Mucosa of rectum (tissue), 2 donors: ENCODE measurements around the gene ICOS.
"Not testable (repeated sequence)": the region's sequence is repeated elsewhere in the genome, so short reads cannot be mapped to it uniquely, and the experiment has no call there.

Experiments used
- H3K27ac ChIP-seq, 2 donors: one replicate each; pipeline ENCODE4 v1.7.0; 2013; ENCODE audit warnings: inconsistent platforms in 2 of 2, low read depth in 2 of 2, low read length in 2 of 2
- H3K27me3 ChIP-seq, 2 donors: one replicate each; pipeline ENCODE4 v1.7.0; 2013; ENCODE audit warnings: low read length in 2 of 2; ENCODE audit not compliant: control insufficient read depth in 2 of 2, insufficient read depth in 2 of 2
- H3K36me3 ChIP-seq, 2 donors: one replicate each; pipeline ENCODE4 v1.7.0; 2013; ENCODE audit warnings: low read length in 2 of 2; ENCODE audit not compliant: control insufficient read depth in 2 of 2, insufficient read depth in 2 of 2
- H3K4me1 ChIP-seq, 2 donors: one replicate each; pipeline ENCODE4 v1.7.0; 2013; ENCODE audit warnings: low read length in 2 of 2, mild to moderate bottlenecking in 1 of 2; ENCODE audit not compliant: control insufficient read depth in 2 of 2, insufficient read depth in 2 of 2
- H3K4me3 ChIP-seq, 2 donors: one replicate each; pipeline ENCODE4 v1.7.0; 2013; ENCODE audit warnings: low read length in 2 of 2
- H3K9ac ChIP-seq, 2 donors: one replicate each; pipeline ENCODE4 v1.7.0; 2013; ENCODE audit warnings: low read length in 2 of 2, low read depth in 1 of 2, mild to moderate bottlenecking in 1 of 2
- H3K9me3 ChIP-seq, 2 donors: one replicate each; pipeline ENCODE4 v1.7.0; 2013; ENCODE audit warnings: low read length in 2 of 2; ENCODE audit not compliant: control insufficient read depth in 2 of 2
- donor health status: healthy.
- donor health status: Normal muscosa, but diverticular disease.

The ICOS gene

GRCh38 chr2:203965190-203965589, 28.6 kb downstream of the ICOS start:
- H3K4me3 ChIP-seq, H3K9me3 ChIP-seq, H3K9ac ChIP-seq, H3K36me3 ChIP-seq, H3K27ac ChIP-seq, H3K27me3 ChIP-seq, H3K4me1 ChIP-seq: not testable (repeated sequence)

- Histone ChIP-seq H3K36me3 (no peaks in the 10 kb centered on the region), H3K27me3 (no peaks in the 10 kb centered on the region), H3K9me3 (no peaks in the 10 kb centered on the region), H3K9ac (no peak overlapping the region), H3K27ac (no peak overlapping the region), H3K4me3 (no peak overlapping the region), H3K4me1 (no peaks in the 10 kb centered on the region)
These were observed 34.7 kb downstream of the ICOS start for GRCh38 chr2:203971251-203971650.

DNA sequence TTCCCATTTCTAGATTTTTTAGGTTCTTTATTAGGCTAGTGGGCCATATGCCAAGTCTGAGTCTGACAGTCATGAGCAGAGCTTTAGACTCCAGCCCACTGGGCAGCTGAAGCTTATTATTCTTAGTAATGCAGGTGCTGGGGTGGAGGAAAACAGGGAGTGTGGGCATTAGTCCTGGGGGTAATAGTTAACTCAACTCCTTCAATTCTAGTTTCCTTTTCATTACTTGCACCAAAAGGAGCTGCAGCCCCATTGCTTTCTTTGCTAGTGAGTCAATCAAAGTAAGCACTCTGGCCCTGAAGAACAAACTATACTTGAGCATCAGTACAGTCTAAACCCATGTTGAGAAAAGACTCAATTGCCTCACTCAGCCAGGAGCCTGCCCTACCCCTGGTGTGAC, 35.5 kb downstream of the ICOS start:
- no peaks in the 10 kb centered on the region for H3K36me3 ChIP-seq
- no peaks in the 10 kb centered on the region for H3K4me1 ChIP-seq
- H3K27me3 ChIP-seq = no peaks in the 10 kb centered on the region
- H3K9ac ChIP-seq = no peak overlapping the region
- no peaks in the 10 kb centered on the region for H3K9me3 ChIP-seq
- H3K4me3 ChIP-seq = no peak overlapping the region
- no peak overlapping the region for H3K27ac ChIP-seq

GRCh38 chr2:203973000-203973399, 36.4 kb downstream of the ICOS start:
- no peaks in the 10 kb centered on the region for H3K27me3 ChIP-seq
- H3K36me3 ChIP-seq = no peaks in the 10 kb centered on the region
- no peak overlapping the region for H3K27ac ChIP-seq
- no peaks in the 10 kb centered on the region for H3K9me3 ChIP-seq
- H3K9ac ChIP-seq = no peak overlapping the region
- H3K4me1 ChIP-seq = no peaks in the 10 kb centered on the region
- H3K4me3 ChIP-seq = no peak overlapping the region

DNA sequence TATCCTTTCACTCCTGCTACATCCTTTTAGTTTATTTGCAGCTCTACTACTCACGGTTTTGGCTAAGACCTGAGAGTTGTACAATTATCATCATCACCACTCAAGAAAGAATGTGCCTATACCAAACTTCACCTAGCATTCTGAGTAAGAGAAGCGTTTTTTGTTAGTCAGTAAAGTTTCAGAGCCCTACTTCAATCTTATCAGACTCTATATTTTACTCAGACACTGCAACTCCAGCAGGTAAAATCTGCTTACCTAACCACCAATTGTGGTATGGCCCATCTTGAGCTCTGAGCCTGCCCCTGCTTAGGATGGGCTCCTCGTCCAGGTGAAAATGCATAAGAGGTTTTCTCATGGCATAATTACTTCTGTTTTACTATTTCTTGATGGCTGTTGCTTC, 37.1 kb downstream of the ICOS start:
- Histone ChIP-seq H3K36me3 (no peaks in the 10 kb centered on the region), H3K9me3 (no peaks in the 10 kb centered on the region), H3K27ac (no peak overlapping the region), H3K4me1 (no peaks in the 10 kb centered on the region), H3K27me3 (no peaks in the 10 kb centered on the region), H3K9ac (no peak overlapping the region), H3K4me3 (no peak overlapping the region)

DNA sequence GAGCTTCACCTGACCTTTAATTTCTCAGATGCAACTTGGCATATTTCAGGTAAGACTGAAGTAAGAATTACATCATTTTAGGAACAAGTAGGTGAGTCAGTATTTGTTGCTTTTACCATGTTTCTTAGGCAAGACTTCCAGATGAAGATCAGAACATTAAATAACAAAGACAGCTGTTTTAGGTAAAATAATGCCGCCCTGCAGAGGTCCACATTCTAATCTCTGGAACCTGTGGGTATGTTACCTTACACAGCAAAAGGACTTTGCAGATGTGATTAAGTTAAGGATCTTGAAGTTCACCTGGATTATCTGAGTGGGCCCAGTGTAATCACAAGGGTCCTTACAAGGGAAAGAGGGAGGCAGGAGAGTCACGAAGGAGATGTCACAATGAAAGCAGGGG, 39.3 kb downstream of the ICOS start:
- Histone ChIP-seq H3K4me1 (no peaks in the 10 kb centered on the region), H3K9me3 (no peaks in the 10 kb centered on the region), H3K27ac (no peak overlapping the region), H3K27me3 (no peaks in the 10 kb centered on the region), H3K4me3 (no peak overlapping the region), H3K36me3 (no peaks in the 10 kb centered on the region), H3K9ac (no peak overlapping the region)

- Histone ChIP-seq H3K9ac (no peak overlapping the region), H3K9me3 (no peaks in the 10 kb centered on the region), H3K4me1 (no peaks in the 10 kb centered on the region), H3K27me3 (no peaks in the 10 kb centered on the region), H3K36me3 (no peaks in the 10 kb centered on the region), H3K4me3 (no peak overlapping the region), H3K27ac (no peak overlapping the region)
These were observed 45.7 kb downstream of the ICOS start for GRCh38 chr2:203982276-203982675.

GRCh38 chr2:203983064-203983715, 46.6 kb downstream of the ICOS start:
- no peaks in the 10 kb centered on the region for H3K9me3 ChIP-seq
- no peak overlapping the region for H3K9ac ChIP-seq
- no peaks in the 10 kb centered on the region for H3K4me1 ChIP-seq
- no peaks in the 10 kb centered on the region for H3K36me3 ChIP-seq
- no peak overlapping the region for H3K27ac ChIP-seq
- H3K27me3 ChIP-seq = no peaks in the 10 kb centered on the region
- H3K4me3 ChIP-seq = no peak overlapping the region

GRCh38 chr2:203985978-203986377, 49.4 kb downstream of the ICOS start:
- H3K27me3 ChIP-seq, H3K9ac ChIP-seq, H3K4me1 ChIP-seq, H3K27ac ChIP-seq, H3K36me3 ChIP-seq, H3K4me3 ChIP-seq, H3K9me3 ChIP-seq: not testable (repeated sequence)

- Histone ChIP-seq H3K27ac (no peak overlapping the region), H3K9me3 (no peaks in the 10 kb centered on the region), H3K4me1 (no peaks in the 10 kb centered on the region), H3K27me3 (no peaks in the 10 kb centered on the region), H3K9ac (no peak overlapping the region), H3K4me3 (no peak overlapping the region), H3K36me3 (no peaks in the 10 kb centered on the region)
These were observed 51.4 kb downstream of the ICOS start for GRCh38 chr2:203987959-203988358.
